CMK (cell line): ENCODE results near the gene ATP8B3.

Experiments used
- DNase-seq: peaks from one replicate; pipeline ENCODE4 v3.0.0-alpha.2; 2010; ENCODE audit warnings: low read depth

The ATP8B3 gene

GRCh38 chr19:1811942-1812425 lies at the start of gene ATP8B3:
ATP8B3 (minus strand) TSS chr19:1812276; CDS start chr19:1811736, 540 bp downstream.
- DNase-seq: no peak

- no peak for DNase-seq
Measured at GRCh38 chr19:1861599-1862031, 49.5 kb upstream of the ATP8B3 start.

- no peak for DNase-seq
Measured at GRCh38 chr19:1860821-1861598, 48.9 kb upstream of the ATP8B3 start.

GRCh38 chr19:1860042-1860775 lies 48.1 kb upstream of the ATP8B3 start:
- DNase-seq: no peak

GRCh38 chr19:1859331-1859781 lies 47.3 kb upstream of the ATP8B3 start:
- no peak for DNase-seq

GRCh38 chr19:1858412-1859081 lies 46.5 kb upstream of the ATP8B3 start:
- DNase-seq: no peak

GRCh38 chr19:1857648-1858326 lies 45.7 kb upstream of the ATP8B3 start:
- DNase-seq: no peak

- no peak for DNase-seq
Measured at GRCh38 chr19:1856698-1857603, 44.9 kb upstream of the ATP8B3 start.

- no peak for DNase-seq
Measured at GRCh38 chr19:1856345-1856697, 44.2 kb upstream of the ATP8B3 start.

- no peak for DNase-seq
Measured at GRCh38 chr19:1855828-1856255, 43.8 kb upstream of the ATP8B3 start.

- peak; percentile 85 for DNase-seq
Measured at GRCh38 chr19:1855040-1855827, 43.2 kb upstream of the ATP8B3 start.

- no peak for DNase-seq
Measured at GRCh38 chr19:1854542-1855039, 42.5 kb upstream of the ATP8B3 start.

GRCh38 chr19:1854039-1854541 lies 42.0 kb upstream of the ATP8B3 start:
- no peak for DNase-seq

GRCh38 chr19:1853295-1854038 lies 41.4 kb upstream of the ATP8B3 start:
- DNase-seq: no peak

GRCh38 chr19:1852581-1853128 lies 40.6 kb upstream of the ATP8B3 start:
- no peak for DNase-seq

- DNase-seq: no peak
Measured at GRCh38 chr19:1851654-1852580, 39.8 kb upstream of the ATP8B3 start.

- no peak for DNase-seq
Measured at GRCh38 chr19:1850809-1851653, 39.0 kb upstream of the ATP8B3 start.
